ENCODE results near the gene MDM2.

MDM2 gene

DNA sequence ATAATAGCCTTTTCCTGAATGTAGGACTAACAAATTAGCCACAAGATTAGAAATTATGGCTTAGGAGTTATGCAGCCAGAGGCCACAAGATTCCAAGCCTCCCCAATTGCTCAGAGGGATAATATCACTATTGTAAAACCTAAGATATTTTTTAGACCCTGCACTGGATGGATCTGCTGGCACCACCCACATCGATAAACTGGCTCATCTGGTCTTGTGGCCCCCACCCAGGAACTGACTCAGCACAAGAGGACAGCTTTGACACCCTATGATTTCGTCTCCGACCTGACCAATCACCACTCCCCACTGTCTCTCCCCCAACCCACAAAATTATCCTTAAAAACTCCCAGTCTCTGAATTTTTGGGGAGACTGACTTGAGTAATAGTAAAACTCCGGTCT is 70.3 kb downstream of the MDM2 start:
- Histone ChIP-seq H2AFZ (ENCODE audit: low read depth, low read length) (no peak overlapping the region), H3K9me3 (ENCODE audit: low read length) (peaks cover 3% of the 10 kb centered on the region), H3K36me3 (ENCODE audit: insufficient read depth, low read length) (no peaks in the 10 kb centered on the region), H3K4me3 (ENCODE audit: low read length) (no peak overlapping the region), H3K27me3 (ENCODE audit: insufficient read depth, low read length) (no peaks in the 10 kb centered on the region), H3K4me1 (ENCODE audit: insufficient read depth, low read length) (peaks cover 16% of the 10 kb centered on the region)

DNA sequence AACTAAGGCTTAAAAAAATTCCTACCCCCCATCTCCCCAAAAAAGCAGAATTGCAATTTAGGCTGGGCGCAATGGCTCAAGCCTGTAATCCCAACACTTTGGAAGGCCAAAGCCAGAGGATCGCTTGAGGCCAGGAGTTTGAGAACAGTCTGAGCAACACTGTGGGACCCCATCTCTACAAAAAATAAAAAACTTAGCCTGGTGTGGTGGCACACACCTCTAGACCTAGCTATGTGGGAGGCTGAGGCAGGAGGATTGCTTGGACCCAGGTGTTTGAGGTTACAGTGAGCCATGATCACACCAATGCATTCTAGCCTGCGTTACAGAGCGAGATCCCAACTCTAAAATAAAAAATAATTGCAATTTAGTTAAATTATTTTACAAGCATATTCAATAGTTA is 70.9 kb downstream of the MDM2 start:
- Histone ChIP-seq H3K4me1 (ENCODE audit: insufficient read depth, low read length) (peaks cover 16% of the 10 kb centered on the region), H3K4me3 (ENCODE audit: low read length) (no peak overlapping the region), H3K36me3 (ENCODE audit: insufficient read depth, low read length) (no peaks in the 10 kb centered on the region), H3K27me3 (ENCODE audit: insufficient read depth, low read length) (no peaks in the 10 kb centered on the region), H2AFZ (ENCODE audit: low read depth, low read length) (no peak overlapping the region), H3K9me3 (ENCODE audit: low read length) (peaks cover 3% of the 10 kb centered on the region)

DNA sequence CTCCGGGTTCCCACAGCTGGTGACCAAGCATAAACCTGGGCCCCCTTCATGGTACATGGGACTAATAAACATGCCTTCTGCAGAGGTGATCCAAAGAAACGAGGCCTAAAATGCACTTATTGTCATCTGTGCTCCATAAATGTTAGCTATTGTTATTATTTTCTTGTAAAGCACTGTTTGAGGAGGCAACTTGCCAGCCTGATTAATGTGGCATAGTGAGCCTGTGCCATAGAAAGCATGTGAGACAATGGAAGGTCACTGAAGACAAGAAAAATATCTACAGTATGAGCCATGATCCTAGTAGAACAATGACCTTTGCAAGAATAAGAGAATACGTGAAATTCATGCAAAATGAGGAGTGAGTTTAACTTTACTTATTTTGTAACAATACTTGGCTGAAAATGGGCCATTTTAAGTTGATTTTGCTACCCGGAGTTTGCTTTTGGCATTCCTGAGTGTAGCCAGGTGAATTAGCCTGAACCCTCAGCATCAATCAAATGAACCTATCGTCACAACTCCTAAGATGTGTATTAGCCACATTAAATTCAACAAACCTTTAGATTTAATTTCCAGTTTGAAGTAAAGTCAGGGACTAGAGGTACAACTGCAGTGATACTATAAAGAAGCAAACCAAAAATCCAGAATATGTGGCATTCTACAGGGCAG is 72.8 kb downstream of the MDM2 start:
- peaks cover 14% of the 10 kb centered on the region for H3K4me1 ChIP-seq (ENCODE audit: insufficient read depth, low read length)
- H3K36me3 ChIP-seq (ENCODE audit: insufficient read depth, low read length) = no peaks in the 10 kb centered on the region
- peaks cover 3% of the 10 kb centered on the region for H3K9me3 ChIP-seq (ENCODE audit: low read length)
- no peak overlapping the region for H3K4me3 ChIP-seq (ENCODE audit: low read length)
- no peak overlapping the region for H2AFZ ChIP-seq (ENCODE audit: low read depth, low read length)
- no peaks in the 10 kb centered on the region for H3K27me3 ChIP-seq (ENCODE audit: insufficient read depth, low read length)

DNA sequence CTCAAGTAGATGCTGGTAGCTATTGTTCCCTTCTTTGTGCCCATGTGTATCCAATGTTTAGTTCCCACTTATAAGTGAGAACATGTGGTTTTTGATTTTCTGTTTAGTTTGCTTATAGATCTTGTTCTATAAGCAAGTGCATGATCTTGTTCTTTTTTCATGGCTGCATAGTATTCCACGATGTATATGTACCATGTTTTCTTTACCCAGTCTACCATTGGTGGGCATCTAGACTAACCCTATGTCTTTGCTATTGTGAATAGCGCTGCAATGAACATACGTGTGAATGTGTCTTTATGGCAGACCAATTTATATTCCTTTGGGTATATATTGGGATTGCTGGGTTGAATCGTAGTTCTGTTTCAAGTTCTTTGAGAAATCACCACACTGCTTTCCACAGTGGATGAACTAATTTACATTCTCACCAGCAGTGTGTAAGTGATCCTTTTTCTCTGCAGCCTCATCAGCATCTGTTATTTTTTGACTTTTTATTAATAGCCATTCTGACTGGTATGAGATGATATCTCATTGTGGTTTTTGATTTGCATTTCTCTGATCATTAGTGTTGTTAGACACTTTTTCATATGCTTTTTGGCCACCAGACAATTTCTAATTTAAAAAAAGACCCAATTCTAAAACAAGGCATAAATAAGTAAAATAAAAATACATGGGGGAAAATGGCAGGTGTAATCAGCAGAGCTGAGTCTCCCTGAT is 74.4 kb downstream of the MDM2 start:
- H3K27me3 ChIP-seq (ENCODE audit: insufficient read depth, low read length) = no peaks in the 10 kb centered on the region
- no peak overlapping the region for H3K4me3 ChIP-seq (ENCODE audit: low read length)
- no peaks in the 10 kb centered on the region for H3K36me3 ChIP-seq (ENCODE audit: insufficient read depth, low read length)
- no peak overlapping the region for H2AFZ ChIP-seq (ENCODE audit: low read depth, low read length)
- H3K9me3 ChIP-seq (ENCODE audit: low read length) = peaks cover 3% of the 10 kb centered on the region
- no peaks in the 10 kb centered on the region for H3K4me1 ChIP-seq (ENCODE audit: insufficient read depth, low read length)

DNA sequence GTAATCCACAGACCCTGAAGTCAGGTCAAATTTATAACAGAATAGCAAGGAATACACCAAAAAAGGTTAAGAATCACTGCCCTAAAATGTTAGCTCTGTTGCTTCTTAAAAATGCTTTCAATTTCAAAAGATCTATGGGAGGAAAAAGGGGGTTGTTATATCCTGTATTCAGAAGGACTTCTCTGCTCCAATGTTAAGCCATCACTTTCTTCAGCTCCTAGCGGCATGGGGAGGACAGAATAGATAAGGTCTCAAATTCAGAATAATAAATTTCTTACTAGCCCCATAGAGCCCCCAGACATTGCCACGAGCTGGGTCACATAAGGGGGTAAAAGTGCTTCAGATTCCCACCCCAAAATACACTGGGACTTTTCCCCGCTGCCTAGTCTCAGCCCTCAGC is 75.2 kb downstream of the MDM2 start:
- no peaks in the 10 kb centered on the region for H3K36me3 ChIP-seq (ENCODE audit: insufficient read depth, low read length)
- no peaks in the 10 kb centered on the region for H3K4me1 ChIP-seq (ENCODE audit: insufficient read depth, low read length)
- H2AFZ ChIP-seq (ENCODE audit: low read depth, low read length) = no peak overlapping the region
- no peak overlapping the region for H3K4me3 ChIP-seq (ENCODE audit: low read length)
- H3K9me3 ChIP-seq (ENCODE audit: low read length) = no peaks in the 10 kb centered on the region
- no peaks in the 10 kb centered on the region for H3K27me3 ChIP-seq (ENCODE audit: insufficient read depth, low read length)

DNA sequence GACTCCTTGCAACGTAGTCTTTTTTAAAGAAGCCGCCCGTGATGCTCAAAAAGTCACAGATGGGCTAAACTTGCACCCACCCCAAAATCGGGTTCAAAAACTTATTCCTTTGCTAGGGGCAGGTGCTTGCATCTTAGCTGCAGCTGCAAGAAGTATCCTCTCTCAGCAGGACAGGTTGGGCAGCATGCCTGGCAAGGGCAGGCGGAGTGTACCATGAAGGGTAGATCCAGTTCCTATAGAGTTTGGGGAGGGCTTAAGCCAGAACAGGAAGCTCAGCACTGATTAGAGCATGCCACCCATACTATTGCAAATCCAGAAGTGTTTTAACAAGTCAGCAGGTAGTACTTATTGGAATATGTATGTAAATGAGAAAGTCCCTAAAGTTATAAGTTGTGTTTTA is 76.3 kb downstream of the MDM2 start:
- Histone ChIP-seq H3K27me3 (ENCODE audit: insufficient read depth, low read length) (no peaks in the 10 kb centered on the region), H3K4me3 (ENCODE audit: low read length) (no peak overlapping the region), H3K9me3 (ENCODE audit: low read length) (no peaks in the 10 kb centered on the region), H2AFZ (ENCODE audit: low read depth, low read length) (no peak overlapping the region), H3K36me3 (ENCODE audit: insufficient read depth, low read length) (no peaks in the 10 kb centered on the region), H3K4me1 (ENCODE audit: insufficient read depth, low read length) (no peaks in the 10 kb centered on the region)

DNA sequence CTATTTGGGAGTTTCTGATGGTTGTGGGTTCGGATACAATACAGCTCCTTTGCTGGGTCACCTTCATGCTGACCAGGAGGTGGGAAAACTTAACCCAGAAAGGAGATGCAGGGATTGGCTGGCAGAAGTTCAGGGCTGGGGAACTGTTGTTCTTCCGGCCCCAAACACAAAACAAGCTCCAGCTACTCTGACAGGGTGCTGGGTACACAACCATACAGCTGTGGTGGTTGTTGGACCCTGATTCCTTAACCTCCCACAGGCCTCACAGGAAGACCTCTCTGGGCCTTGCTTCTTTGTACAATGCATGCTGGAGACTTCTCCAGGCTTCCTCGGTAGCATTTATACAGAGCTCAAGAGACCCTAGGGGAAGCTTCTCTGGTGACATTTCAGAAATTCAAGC is 77.4 kb downstream of the MDM2 start:
- Histone ChIP-seq H2AFZ (ENCODE audit: low read depth, low read length) (no peak overlapping the region), H3K4me1 (ENCODE audit: insufficient read depth, low read length) (no peaks in the 10 kb centered on the region), H3K36me3 (ENCODE audit: insufficient read depth, low read length) (no peaks in the 10 kb centered on the region), H3K9me3 (ENCODE audit: low read length) (no peaks in the 10 kb centered on the region), H3K4me3 (ENCODE audit: low read length) (no peak overlapping the region), H3K27me3 (ENCODE audit: insufficient read depth, low read length) (no peaks in the 10 kb centered on the region)

DNA sequence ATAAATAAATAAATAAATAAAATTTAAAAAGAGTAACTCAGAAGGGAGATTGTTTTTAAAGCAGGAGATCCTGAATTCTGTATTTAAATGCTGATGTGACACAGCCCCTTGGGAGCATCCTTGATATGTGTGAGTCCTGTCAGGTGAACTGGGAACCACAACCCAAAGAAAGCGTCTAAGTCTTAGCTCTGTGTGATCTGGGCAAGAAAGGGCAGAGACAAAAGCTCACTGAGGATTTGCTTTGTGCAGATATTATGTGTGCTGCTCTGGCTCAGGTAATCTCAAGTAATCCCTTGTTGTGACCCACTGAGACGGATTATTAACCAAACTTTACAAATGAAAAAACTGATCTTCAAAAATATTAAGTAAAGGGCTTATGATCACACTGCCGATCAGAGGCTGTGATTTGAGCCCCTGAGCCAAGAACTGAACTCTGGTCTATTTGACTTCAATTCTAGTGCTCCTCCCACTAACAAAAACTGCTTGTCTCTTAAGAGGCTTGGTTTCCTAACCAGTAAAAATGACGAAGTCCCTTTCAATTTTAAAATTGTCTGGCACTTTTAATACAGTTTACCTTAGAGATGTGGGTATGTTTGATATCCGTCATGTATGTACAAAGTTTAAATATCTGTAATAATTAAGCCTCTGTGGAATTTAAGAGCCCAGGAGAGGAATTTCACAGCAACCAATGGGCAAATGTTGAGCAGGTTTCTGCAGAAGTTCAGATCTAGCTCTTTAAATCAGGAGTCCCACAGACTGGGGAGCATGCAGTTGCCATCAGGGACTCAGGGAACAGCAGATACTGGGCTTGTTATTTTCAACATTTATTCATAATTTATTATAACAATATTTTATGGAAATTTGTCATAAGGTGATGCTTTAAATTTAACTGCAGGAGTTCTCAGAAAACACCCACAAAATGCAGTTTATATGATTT is 78.9 kb downstream of the MDM2 start:
- no peak overlapping the region for H3K4me3 ChIP-seq (ENCODE audit: low read length)
- no peaks in the 10 kb centered on the region for H3K9me3 ChIP-seq (ENCODE audit: low read length)
- no peak overlapping the region for H2AFZ ChIP-seq (ENCODE audit: low read depth, low read length)
- H3K27me3 ChIP-seq (ENCODE audit: insufficient read depth, low read length) = no peaks in the 10 kb centered on the region
- H3K4me1 ChIP-seq (ENCODE audit: insufficient read depth, low read length) = no peaks in the 10 kb centered on the region
- H3K36me3 ChIP-seq (ENCODE audit: insufficient read depth, low read length) = no peaks in the 10 kb centered on the region

DNA sequence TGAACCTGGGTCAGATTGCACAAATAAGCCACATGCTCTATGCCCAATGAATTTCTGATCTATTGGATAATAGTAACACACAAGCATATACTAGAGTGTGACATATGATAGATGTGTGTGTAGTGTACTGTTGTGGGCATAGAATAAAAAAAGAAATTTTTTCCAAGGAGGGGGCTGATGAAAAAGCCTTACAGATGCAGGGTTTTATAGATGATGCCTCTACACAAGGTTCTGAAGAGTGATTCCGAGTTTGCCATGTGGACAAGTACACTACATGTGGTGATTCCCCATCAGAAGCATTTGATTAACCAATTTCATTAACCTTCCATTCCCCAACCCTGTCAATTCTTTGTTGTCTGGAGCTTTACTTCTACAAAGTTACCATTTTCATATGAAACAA is 79.7 kb downstream of the MDM2 start:
- Histone ChIP-seq H3K4me1 (ENCODE audit: insufficient read depth, low read length) (no peaks in the 10 kb centered on the region), H3K36me3 (ENCODE audit: insufficient read depth, low read length) (no peaks in the 10 kb centered on the region), H2AFZ (ENCODE audit: low read depth, low read length) (no peak overlapping the region), H3K9me3 (ENCODE audit: low read length) (no peaks in the 10 kb centered on the region), H3K4me3 (ENCODE audit: low read length) (no peak overlapping the region), H3K27me3 (ENCODE audit: insufficient read depth, low read length) (no peaks in the 10 kb centered on the region)

DNA sequence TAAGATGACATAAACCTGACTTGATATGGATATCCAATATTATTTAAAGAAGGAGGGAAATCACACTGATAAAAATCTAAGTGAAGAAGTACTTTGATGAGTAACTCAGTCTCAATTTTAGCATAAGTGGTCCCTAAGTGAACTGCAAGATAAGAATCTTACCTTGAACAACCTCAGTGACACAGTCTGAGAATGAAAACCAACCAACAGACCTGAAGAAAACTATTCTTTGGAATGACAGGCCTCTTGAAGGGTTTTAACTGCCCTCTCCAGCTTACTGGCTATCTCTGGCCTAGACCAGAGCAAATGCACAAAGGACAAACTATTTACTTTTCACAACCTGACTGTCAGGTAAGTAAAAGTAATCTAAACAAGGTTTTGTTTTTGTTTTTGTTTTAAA is 80.3 kb downstream of the MDM2 start:
- Histone ChIP-seq H3K27me3 (ENCODE audit: insufficient read depth, low read length) (no peaks in the 10 kb centered on the region), H3K9me3 (ENCODE audit: low read length) (no peaks in the 10 kb centered on the region), H2AFZ (ENCODE audit: low read depth, low read length) (no peak overlapping the region), H3K4me3 (ENCODE audit: low read length) (no peak overlapping the region), H3K4me1 (ENCODE audit: insufficient read depth, low read length) (no peaks in the 10 kb centered on the region), H3K36me3 (ENCODE audit: insufficient read depth, low read length) (no peaks in the 10 kb centered on the region)

DNA sequence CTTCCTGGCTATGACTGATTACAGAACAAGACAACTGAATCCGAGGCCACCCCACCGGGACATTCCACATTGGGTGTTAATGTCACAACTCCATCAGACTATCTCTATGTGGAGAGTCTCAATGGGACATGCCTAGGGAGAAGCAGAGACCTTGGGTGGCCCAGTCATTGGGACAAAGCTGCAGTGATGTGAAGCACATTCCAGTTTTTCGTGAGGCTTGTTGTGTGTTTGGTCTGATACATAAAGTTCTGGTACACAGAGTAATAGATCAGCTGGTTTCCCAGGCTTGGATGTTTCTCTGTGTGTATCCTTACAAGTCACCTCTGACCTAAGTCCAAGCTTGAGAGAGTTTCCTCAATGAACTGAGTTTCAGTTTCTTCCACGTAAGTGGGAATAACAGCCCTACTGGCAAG is 82.7 kb downstream of the MDM2 start:
- H3K4me1 ChIP-seq (ENCODE audit: insufficient read depth, low read length) = no peaks in the 10 kb centered on the region
- no peaks in the 10 kb centered on the region for H3K36me3 ChIP-seq (ENCODE audit: insufficient read depth, low read length)
- no peaks in the 10 kb centered on the region for H3K9me3 ChIP-seq (ENCODE audit: low read length)
- no peaks in the 10 kb centered on the region for H3K27me3 ChIP-seq (ENCODE audit: insufficient read depth, low read length)
- no peak overlapping the region for H3K4me3 ChIP-seq (ENCODE audit: low read length)
- H2AFZ ChIP-seq (ENCODE audit: low read depth, low read length) = no peak overlapping the region

DNA sequence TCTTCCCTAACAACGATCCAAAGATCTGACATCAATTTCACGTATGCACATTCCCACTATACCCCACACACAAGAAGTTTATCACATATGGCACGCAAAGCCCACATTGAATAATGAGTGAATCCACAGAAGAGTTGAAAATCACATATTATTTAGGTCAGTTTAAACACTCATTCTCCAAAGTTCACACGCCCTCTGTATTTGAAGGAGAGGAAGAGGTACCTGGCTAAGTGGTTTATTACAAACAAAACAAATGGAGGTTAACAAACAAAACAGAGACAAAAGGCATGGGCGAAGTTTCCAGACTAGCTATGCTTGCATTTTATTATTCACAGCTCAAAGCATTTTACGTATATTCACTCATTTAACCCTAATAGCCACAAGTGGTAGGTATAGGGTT is 83.2 kb downstream of the MDM2 start:
- Histone ChIP-seq H3K4me1 (ENCODE audit: insufficient read depth, low read length) (no peaks in the 10 kb centered on the region), H3K4me3 (ENCODE audit: low read length) (no peak overlapping the region), H3K9me3 (ENCODE audit: low read length) (no peaks in the 10 kb centered on the region)

DNA sequence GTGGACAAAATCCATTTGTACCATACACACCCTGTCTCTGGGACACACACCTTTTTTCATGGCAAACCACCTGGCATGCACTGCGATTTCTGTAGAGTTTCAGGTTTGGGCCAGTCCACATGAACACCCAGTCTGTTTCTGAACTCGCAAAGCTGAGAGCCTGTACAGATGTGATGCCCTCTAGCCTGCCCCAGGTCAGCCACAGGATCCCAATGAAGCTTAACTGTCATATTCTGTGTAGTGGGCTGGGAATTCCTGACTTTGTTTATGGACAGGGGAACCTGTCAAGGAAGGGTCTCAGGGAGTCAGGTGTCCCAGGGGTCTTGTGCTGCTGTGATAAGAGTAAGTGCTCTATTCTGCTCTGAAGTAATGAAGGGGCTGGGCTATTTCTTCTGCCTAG is 85.2 kb downstream of the MDM2 start:
- no peaks in the 10 kb centered on the region for H3K36me3 ChIP-seq (ENCODE audit: insufficient read depth, low read length)
- H3K9me3 ChIP-seq (ENCODE audit: low read length) = no peaks in the 10 kb centered on the region
- H3K4me3 ChIP-seq (ENCODE audit: low read length) = no peak overlapping the region
- H2AFZ ChIP-seq (ENCODE audit: low read depth, low read length) = no peak overlapping the region
- H3K4me1 ChIP-seq (ENCODE audit: insufficient read depth, low read length) = no peaks in the 10 kb centered on the region
- no peaks in the 10 kb centered on the region for H3K27me3 ChIP-seq (ENCODE audit: insufficient read depth, low read length)

More for the DNA sequence above, 83.2 kb downstream of the MDM2 start:
- H2AFZ ChIP-seq (ENCODE audit: low read depth, low read length) = no peak overlapping the region
- H3K27me3 ChIP-seq (ENCODE audit: insufficient read depth, low read length) = no peaks in the 10 kb centered on the region
- H3K36me3 ChIP-seq (ENCODE audit: insufficient read depth, low read length) = no peaks in the 10 kb centered on the region

Measured in neuron (in vitro differentiated cells).